OCI-LY3 (cell line): ENCODE measurements around the gene DPPA3.

ENCODE experiments used
- CTCF ChIP-seq: fragments of 200-600, 300-600 bp; sonication (generic); IDR thresholded peaks from 2 replicates; pipeline ENCODE4 v1.5.1; 2014; ENCODE audit warnings: antibody characterized with exemption, low read length, low read depth
- EZH2phosphoT487 ChIP-seq: fragments of 200-600 bp; shearing (Covaris generic); IDR thresholded peaks from 2 replicates; pipeline ENCODE4 v1.6.1; 2018; ENCODE audit warnings: antibody characterized with exemption, mixed run types, low read depth

GRCh38 chr12:7731486-7731885, 20.3 kb downstream of the DPPA3 start:
- TF ChIP-seq CTCF = no peak
- TF ChIP-seq EZH2phosphoT487 = no peak
